Adrenal gland (tissue), 5 donors: ENCODE results near the gene ERVFRD-1.

Source experiments
- CTCF ChIP-seq, 6 experiments: fragments of 450-650 bp in 4 of 6; fragments of 200-600 bp in 2 of 6; sonication (generic) in 1 of 6; IDR thresholded peaks; 1 replicate in 5 of 6; 2 replicates in 1 of 6; pipeline versions ENCODE4 v1.5.1 to v1.8.0; 2016 to 2021; ENCODE audit warnings: antibody characterized with exemption in 6 of 6, mild to moderate bottlenecking in 2 of 6, moderate library complexity in 1 of 6
- POLR2A ChIP-seq, 2 donors: fragments of 450-650 bp; IDR thresholded peaks; one replicate each; pipeline ENCODE4 v1.6.1; 2017; ENCODE audit warnings: antibody characterized with exemption in 2 of 2, mild to moderate bottlenecking in 2 of 2, moderate library complexity in 1 of 2
- donor health status: DM: no; HTN: no; CAD: no.

- TF ChIP-seq CTCF (IDR thresholded peaks at IDR 0.05) (no peak), POLR2A (IDR thresholded peaks at IDR 0.05) (no peak)
Measured at GRCh38 chr6:11120271-11121005, 8.9 kb upstream of the ERVFRD-1 start.
